GM18520 (cell line): ENCODE results near the gene PKNOX2.

Experiments used
- ATAC-seq: cut with Tn5 transposase; IDR thresholded peaks from one replicate; pipeline ENCODE4 v1.9.1; 2021; ENCODE audit not compliant: unreplicated experiment

PKNOX2 gene

GRCh38 chr11:125305345-125305744 lies 140.8 kb downstream of the PKNOX2 start:
- ATAC-seq, result no peak

GRCh38 chr11:125306476-125306875 lies 141.9 kb downstream of the PKNOX2 start:
- no peak for ATAC-seq

DNA sequence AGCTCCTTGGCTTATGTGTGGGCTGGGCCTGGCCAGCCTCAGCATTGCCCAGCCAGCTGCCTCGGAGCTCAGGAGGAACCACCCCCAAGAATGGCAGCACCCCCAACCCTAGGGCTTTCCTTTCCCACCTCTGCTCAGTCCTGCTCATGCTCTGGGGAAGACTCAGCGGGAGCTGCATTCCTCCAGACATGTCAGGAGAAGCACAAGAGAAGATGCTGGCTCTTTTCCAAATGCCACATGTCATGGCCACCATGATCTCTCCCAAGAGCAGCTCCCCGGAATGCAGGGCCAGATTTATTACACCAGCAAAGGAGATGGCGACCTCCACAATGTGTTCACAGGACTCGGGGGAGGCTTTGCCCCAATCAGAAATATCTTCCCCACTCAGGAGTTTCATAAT lies 143.7 kb downstream of the PKNOX2 start:
- ATAC-seq, result no peak

- ATAC-seq, result no peak
Measured at GRCh38 chr11:125312391-125312790, 147.8 kb downstream of the PKNOX2 start.

DNA sequence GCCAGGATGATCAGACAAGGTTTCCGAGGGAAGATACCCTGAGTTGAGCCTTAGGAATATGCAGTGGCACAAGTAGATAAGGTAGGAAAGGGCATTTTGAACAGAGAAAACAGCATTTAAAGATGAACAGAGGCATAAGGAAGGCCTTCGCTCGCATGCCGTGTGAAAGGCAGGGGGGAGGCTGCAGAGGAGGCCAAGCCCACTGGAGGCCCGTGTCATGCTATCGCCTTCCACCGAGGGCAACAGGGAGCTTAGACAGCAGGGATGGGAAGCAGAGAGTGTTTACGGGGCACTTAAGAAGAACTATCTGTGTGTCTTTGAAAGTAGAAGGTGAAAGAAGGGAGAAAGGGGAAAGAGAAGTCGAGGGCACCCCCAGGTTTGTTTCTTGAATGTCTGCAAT lies 148.3 kb downstream of the PKNOX2 start:
- ATAC-seq, result no peak

DNA sequence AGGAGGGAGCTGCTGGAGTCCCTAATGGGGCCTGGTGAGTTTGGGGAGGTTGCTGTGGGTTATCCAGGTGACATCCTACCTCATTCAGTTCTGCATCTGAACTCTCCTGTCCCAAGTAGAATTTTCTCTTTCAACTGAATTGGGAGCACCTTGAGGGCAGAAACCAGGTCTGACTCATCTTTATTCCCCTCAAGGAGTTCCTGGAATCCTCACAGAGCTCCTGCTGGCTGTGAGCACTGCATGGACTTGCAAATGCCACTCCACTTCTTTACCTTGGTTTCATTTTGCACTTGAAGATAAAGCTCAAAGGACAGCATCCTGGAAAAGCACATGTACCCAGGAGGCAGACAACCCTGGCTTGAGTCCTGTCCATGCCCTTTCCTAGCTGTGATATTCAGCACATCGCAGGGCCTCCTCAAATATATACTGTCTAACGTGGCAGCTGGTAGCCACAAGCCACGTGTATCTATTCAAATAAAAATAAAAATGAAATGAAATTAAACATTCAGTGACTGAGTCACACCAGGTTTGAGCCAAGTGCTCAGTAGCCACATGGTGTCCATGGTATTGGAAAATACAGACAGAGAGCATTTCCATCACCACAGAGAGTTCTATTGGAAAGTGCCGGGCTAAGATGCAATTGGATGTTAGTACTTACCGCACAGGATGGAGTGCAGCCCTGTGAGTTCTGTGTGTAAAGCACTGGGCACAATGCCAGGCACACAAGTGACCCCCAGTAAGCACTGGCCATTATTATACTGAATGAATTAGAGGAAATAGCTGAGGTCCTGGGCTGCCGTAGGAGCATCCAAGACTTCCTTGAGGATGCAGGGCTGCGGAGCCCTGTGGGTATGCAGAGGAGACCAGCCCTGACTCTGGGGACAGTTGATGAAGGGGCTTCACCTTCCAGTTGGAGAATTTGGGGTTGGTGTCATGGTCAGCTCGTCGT lies 149.0 kb downstream of the PKNOX2 start:
- no peak for ATAC-seq

DNA sequence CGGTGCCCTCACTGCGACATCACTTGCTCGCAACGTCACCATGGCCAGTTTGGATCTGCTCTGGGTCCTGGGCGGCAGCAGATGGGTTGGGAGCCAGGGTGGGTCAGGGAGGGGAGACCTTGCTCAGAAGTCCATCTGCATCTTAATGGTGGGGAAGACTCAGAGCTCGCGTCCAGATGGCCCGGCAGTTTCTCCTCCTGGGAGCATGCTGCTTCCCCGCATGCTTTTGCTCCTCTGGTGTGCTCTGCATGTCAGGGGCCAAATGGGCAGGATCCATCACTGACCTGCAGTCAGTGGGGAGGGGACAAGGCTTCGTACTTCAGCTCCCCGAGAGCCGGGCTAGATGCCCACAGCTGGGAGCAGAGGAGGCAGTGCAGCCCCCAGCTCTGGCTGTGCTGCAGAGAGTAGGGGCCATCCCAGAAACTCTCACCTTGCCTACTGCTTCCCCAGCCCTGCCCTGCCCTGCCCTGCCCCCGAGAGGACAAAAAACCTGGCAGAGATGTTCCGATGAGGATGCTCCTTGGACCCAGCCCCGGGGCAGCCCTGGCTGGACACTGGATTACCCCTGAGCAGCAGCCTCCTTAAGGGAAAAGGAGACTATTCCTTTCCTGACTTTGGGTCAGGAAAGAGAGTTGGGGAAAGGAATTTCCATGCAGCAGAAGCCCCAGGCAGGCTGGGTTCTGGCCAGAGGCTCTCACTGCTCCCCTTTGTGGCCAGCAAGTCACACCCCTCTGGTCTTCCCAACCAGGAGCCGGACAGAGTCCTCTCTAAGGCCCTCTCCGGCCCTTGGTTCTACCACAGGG lies 149.9 kb downstream of the PKNOX2 start:
- ATAC-seq, result no peak

GRCh38 chr11:125315079-125315740 lies 150.7 kb downstream of the PKNOX2 start:
- ATAC-seq, result no peak

DNA sequence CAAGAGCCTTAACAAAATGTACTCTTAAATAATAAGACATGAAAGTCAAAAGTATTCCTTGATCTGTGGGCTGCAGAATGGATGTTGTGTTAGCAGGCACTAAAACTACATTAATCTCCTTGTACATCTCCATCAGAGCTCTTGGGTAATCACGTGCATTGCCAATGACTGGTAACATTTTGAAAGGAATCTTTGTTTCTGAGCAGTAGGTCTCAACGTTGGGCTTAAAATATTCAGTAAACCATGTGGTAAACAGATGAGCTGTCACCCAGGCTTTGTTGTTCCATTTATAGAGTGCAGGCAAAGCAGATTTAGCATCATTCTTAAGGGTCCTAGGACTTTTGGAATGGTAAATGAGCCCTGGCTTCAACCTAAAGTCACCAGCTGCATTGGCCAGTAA lies 152.9 kb downstream of the PKNOX2 start:
- no peak for ATAC-seq

DNA sequence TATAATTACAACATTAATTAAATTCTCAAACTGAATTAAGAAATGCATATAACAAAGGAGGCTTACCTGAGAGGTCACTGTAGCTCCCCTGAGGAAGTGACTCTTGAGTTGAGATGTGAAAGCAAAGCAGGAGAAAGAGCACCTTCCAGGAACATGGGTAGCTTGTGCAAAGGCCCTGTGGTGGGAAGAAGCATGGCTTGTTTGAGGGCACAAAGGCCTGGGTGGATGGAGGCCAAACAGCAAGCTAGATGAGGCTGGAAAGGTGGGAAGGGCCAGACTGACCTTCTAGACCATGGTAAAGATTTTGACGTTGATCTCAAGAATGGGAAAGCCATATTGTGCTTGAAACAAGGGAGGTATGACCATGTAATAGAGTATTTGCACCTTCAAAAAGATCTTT lies 155.1 kb downstream of the PKNOX2 start:
- ATAC-seq, result no peak

DNA sequence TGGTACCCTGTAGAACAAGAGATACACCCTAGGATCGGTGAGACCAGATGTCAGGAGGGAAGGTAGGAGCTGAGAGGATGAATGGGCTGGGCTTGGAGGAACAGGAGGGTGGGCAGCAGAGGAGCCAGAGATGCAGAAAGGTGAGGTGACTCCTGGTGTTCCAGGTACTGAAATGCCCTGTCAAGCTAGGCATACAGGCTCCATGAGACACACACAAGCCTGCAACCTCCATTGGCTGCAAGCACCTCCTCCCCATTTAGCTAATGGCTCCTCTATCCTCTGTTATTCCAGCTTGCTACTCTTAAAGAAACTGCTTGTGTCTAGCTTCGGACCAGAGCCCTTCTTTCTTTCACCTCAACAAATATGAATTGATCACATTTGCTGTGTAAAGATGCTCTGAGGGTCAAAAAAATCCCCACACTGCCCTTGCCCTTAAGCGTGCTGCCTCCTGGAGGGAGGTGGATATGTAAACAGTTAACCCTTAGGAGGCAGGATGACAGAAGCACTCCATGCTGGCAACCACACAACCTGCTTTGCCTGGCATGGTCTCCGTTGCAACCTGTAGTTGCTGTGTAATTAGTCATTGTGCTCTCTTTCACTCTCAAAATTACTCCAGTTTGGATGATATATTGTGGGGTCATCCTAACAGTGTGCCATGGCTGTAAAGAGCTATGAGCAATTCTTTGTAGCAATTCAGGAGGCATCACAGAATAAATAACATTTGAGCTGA lies 156.0 kb downstream of the PKNOX2 start:
- no peak for ATAC-seq

DNA sequence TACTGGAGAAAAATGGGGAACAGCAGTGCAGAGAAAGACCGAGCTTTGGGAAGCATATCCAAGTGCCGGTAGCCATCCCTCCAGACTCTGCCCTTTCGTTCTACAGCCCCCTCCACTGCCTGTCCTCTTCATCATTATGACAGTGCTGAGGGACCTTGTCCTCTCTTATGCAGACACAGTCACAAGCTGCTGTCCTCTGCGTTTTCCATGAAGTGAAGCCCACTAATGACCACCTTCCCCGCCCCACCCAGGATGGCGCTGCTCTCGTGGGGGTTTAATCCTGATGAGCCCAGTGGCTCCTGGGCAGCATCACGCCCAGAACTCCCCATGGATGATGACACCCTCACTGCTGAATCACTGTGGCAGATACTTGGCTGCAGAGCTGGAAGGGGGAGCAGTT lies 157.7 kb downstream of the PKNOX2 start:
- no peak for ATAC-seq

DNA sequence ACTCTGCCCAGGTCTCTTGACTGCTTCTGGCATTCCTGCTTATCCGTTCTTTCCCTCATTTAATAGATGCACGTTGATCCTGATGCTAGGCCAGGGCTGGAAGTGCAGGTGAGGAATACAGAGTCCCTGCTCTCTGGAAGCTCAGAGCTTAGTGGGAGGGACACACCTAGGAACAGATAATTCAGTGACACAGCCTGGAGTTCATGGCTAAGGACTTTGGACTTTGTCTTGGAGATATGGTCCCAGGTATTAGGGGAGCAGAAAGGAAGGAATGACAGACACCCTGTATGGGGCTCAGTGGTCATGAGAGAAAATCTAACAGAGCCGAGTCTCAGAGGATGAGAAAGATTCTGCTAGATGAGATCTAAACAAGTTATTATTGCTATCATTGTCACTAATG lies 160.6 kb downstream of the PKNOX2 start:
- ATAC-seq, result no peak

DNA sequence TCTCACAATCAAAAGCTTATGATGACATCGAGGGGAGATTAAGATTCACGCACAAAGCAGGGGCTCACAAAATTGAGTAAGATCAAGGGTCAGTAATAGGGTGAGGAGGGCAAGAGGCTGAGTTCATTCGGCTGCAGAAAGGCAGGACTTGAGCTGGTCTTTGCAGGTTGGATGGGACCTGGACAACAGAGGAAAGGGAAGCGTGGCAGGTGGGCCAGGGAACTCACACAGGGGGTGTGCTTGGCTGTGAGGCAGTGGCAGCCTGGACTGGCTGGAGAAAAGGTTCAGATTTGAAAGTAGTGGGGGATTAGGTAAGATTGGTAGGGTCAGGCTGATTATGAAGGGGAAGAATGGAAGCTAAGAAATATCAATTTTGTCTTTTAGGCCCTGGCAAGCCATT lies 161.6 kb downstream of the PKNOX2 start:
- ATAC-seq, result no peak

DNA sequence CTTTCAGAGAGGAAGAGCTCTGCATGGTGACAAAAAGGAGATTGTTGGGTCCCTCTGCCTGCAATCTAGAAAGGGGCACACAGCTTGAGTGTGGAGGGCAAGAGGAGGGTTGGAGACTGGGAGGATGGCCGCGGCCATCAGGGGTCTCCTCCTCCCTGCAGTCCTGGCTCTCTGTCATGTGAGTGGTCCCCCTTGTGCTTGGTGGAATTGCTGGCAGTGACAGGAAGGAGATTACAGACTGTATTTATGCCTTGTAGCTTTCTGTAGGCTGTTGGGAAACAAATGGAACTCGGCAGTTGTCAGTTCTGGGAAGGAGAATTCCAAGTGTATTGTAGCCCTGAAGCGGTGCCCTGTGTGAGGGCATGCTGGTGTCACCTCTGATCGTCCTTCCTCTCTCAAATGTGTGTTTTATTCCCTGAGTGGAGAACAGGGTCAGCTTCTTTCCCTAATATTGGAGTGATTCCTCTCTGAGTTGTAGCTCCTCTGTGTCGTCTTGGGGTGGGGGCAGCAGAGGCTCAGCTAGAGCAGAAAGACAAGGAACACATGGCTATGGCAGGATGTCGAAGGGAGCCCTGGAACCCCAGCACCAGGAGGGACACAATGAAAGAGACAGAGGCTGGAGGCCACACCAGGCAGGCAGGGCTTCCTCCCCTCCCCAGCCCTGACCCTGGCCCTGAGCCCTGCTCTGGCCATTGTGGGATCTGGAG lies 163.1 kb downstream of the PKNOX2 start:
- no peak for ATAC-seq

GRCh38 chr11:125328225-125328580 lies 163.7 kb downstream of the PKNOX2 start:
- no peak for ATAC-seq

DNA sequence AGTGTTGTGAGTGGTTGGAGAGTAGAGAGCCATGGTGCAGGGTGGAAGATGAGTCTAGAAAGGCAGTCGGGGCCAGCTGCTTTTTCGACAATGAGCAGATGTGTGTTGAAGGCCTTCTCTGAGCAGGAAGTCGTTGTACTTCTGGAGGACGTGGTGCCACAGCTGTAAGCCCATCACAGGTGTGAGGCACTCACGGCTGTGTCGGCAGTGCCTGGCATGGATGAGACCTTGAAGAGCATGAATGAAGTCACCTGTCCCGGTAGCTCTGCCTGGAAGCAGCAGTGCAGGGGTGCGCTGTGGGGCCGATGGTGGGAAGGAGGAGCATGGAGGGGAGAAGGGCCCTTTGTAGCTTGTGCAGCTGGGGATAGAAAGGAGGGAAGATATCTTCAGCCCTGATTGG lies 165.2 kb downstream of the PKNOX2 start:
- no peak for ATAC-seq

DNA sequence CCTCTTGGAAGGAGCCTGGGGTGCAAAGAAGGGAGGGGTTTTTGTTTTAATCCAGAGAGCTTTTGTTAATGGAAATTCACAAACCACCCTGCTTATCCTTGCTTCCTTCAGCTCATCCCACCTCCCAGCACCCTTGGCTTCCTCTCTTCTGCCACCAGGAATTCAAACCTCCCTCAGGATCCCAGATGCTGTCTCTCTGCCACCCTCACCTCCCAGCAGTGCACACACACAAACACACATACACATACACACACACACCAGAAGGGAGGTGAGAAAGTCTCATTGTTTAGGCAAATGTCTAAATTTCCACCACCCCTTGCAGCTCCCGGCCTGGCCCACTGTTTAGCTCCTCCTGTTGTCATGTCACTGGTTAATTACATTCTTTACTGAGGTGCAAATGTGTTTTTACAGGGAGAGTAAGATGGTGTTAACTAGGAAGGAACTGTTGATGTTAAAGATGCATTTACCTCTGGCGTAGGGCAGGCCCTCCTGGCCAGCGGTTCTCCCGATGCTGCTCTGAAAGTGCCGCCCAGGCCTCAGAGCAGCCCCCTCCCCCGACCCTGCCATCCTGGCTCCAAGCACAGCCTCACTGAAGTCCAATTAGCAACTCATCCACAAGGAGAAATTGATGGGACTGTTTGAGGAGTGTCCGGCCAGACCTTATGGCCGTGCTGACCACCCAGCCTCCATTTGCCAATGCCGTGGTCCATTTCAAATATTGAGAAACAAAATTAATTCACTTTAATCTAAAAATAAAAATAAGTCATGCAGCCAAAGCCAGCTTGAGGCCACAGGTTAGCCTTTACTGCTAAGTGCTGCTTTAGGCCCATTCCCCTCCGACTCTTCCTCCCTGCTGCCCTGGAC lies 166.1 kb downstream of the PKNOX2 start:
- no peak for ATAC-seq

DNA sequence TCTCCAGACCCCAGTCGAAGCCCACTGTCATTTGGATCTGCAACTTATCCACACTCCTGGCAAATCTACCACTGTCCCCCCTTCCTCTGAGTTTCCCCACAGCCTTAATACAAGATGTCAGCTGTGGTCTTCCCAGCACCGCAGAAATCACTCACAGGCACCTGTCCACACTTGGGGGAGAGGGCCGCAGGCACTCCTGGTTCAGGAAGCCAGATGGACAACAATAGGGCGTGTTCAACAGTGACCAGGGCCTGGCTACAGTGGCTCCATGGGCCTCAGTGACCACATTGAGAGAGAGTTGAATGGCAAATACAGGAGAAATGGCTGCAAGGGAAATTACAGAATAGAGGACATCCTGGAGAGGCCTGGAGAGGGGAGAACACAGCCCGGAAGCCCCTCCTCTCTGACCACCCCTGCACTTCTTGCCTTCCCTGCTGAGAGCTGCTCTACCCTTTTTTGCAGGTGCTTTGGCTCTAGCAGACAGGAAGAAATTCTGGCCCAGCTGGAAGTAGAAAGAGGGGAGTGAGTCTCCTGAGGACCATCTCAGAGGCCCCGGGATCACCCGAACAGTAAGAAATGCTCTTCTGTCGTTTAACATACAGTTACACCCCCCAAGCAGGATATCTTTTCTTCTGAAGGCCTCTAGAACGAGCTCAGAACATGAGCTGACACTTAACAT lies 166.9 kb downstream of the PKNOX2 start:
- ATAC-seq, result no peak
